Smooth muscle cell (in vitro differentiated cells): ENCODE results near the gene LCE2D. TPM values are rescaled to one million over a fixed set of nuclear protein-coding genes. Genes with fewer than 3 reads are reported as not detected.

Experiments used
- DNase-seq: peaks from one replicate; lab custom pipeline; 2025; ENCODE audit not compliant: unreplicated experiment; lab: John Stamatoyannopoulos, UW
- H2AFZ ChIP-seq: fragments of 200-600 bp; sonication (generic); 2 replicates; pipeline ENCODE4 v1.6.0; 2016; ENCODE audit warnings: antibody characterized with exemption, low read depth, mild to moderate bottlenecking
- H3F3A ChIP-seq: fragments of 200-600 bp; sonication (generic); 2 replicates; pipeline ENCODE4 v1.6.0; 2017; ENCODE audit warnings: antibody characterized with exemption, low read depth
- H3K27ac ChIP-seq: fragments of 200-600 bp; sonication (generic); 2 replicates; pipeline ENCODE4 v1.5.1; 2016; ENCODE audit warnings: low read depth, mild to moderate bottlenecking
- H3K27me3 ChIP-seq: fragments of 200-600 bp; sonication (generic); 2 replicates; pipeline ENCODE4 v1.6.1; 2016; ENCODE audit warnings: low read depth, mild to moderate bottlenecking
- H3K36me3 ChIP-seq: fragments of 200-600 bp; sonication (generic); 2 replicates; pipeline ENCODE4 v1.5.1; 2016; ENCODE audit warnings: low read depth
- H3K4me1 ChIP-seq: fragments of 200-600 bp; sonication (generic); 2 replicates; pipeline ENCODE4 v1.5.1; 2016; ENCODE audit warnings: low read depth
- H3K4me2 ChIP-seq: fragments of 200-600 bp; sonication (generic); 2 replicates; pipeline ENCODE4 v1.6.0; 2016; ENCODE audit warnings: mild to moderate bottlenecking
- H3K4me3 ChIP-seq: fragments of 200-600 bp; sonication (generic); 2 replicates; pipeline ENCODE4 v1.5.1; 2016; ENCODE audit warnings: mild to moderate bottlenecking
- H3K79me2 ChIP-seq: fragments of 200-600 bp; sonication (generic); 2 replicates; pipeline ENCODE4 v1.6.0; 2016; ENCODE audit warnings: low read depth, mild to moderate bottlenecking
- H3K9ac ChIP-seq: fragments of 200-600 bp; sonication (generic); 2 replicates; pipeline ENCODE4 v1.6.0; 2016; ENCODE audit warnings: low read depth
- H3K9me3 ChIP-seq: fragments of 200-600 bp; sonication (generic); replicated peaks from 2 replicates; pipeline ENCODE4 v1.5.1; 2016; ENCODE audit warnings: low read depth
- H4K20me1 ChIP-seq: fragments of 200-600 bp; sonication (generic); 2 replicates; pipeline ENCODE4 v1.6.0; 2016; ENCODE audit warnings: low read depth
- CTCF ChIP-seq: fragments of 200-600 bp; sonication (generic); IDR thresholded peaks from 2 replicates; pipeline ENCODE4 v1.5.1; 2017; ENCODE audit warnings: borderline replicate concordance, mild to moderate bottlenecking, antibody characterized with exemption; ENCODE audit not compliant: insufficient read depth, poor library complexity, severe bottlenecking
- WGBS: methylation state at CpG from one replicate; pipeline ENCODE4 v1.1.7; 2016; ENCODE audit warnings: low lambda C conversion rate; 5-methylcytosine and 5-hydroxymethylcytosine counted together
- polyA plus RNA-seq: library from polyadenylated mRNA; unstranded; fragments of >200 nt; fragmentation: Nextera tagmentation; extraction: Ambion mirVana; gene quantifications from 2 replicates; pipeline ENCODE4 v1.2.1, GENCODE V29; 2016
- total RNA-seq: library from RNA; depleted of rRNA; stranded (reverse); fragments of >200 nt; gene quantifications from 2 replicates; pipeline ENCODE4 v1.2.3, GENCODE V29; 2014

Gene LCE2D, protein sequence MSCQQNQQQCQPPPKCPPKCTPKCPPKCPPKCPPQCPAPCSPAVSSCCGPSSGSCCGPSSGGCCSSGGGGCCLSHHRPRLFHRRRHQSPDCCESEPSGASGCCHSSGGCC
- total RNA-seq = not detected in 2 replicates
- not detected in 2 replicates for polyA plus RNA-seq

DNA sequence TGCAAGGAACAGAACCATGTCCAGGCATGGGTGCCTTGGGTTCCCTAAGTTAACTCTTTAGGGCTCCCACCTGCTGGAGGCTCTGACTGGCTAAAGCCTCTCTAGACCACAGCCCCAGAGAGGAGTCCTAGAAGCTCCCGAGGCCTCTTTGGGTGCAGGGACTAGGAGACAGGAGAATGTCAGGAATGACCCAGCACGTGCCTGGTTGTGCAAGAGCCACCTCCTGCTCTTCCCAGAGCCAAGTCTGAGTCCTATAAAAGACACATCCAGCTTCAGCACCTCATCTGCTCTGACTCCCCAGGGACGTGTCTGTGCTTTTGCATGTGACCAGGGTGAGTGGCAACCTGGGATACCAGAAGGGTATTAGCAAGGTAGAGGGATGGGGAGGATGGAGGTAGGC, at the start of gene LCE2D:
LCE2D (plus strand) TSS at position 283 of the 400 bp plus-strand sequence. CDS start 726 bp downstream, outside the sequence.
- Histone ChIP-seq H3K27ac (no peak within 1 kb of the TSS), H3K4me3 (no peak within 1 kb of the TSS), H3K9me3 (no peaks in the 10 kb centered on the region), H3K9ac (no peak within 1 kb of the TSS), H3F3A (no peaks in the 10 kb centered on the region), H3K4me1 (no peaks in the 10 kb centered on the region), H4K20me1 (no peaks in the 10 kb centered on the region), H3K79me2 (no peaks in the 10 kb centered on the region), H3K27me3 (no peaks in the 10 kb centered on the region), H3K4me2 (no peak within 1 kb of the TSS), H2AFZ (no peak within 1 kb of the TSS), H3K36me3 (no peaks in the 10 kb centered on the region)
- TF ChIP-seq CTCF = no peak
- WGBS = 56% methylated on average over 3 of the region's 3 CpGs
- DNase-seq = no peak

DNA sequence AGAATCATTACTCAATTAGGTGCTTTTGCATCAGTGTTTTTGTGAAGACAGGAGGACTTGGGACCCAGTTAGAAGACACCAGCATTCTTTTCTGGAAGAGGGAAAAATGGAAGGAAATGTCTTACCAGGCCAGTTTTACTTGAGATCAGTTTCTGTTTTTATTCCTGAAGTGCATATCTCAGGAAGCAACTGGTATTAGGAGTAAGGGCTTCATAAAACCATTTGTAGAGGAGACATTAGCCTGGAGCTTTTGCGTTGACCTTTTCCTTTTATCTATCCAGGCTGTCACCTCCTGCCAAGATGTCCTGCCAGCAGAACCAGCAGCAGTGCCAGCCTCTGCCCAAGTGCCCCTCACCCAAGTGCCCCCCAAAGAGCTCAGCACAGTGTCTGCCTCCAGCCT, 49.7 kb upstream of the LCE2D start, which contains the start of gene LCE3B:
LCE3B (plus strand) TSS at position 301 of the 400 bp plus-strand sequence; CDS start at position 301, 0 bp downstream.
- WGBS = 86% methylated on average over 1 of the region's 1 CpG
- Histone ChIP-seq H3K79me2 (no peaks in the 10 kb centered on the region), H3K4me1 (no peaks in the 10 kb centered on the region), H3K9ac (no peak within 1 kb of the TSS), H3K9me3 (peaks cover 8% of the 10 kb centered on the region), H3K4me3 (no peak within 1 kb of the TSS), H2AFZ (no peak within 1 kb of the TSS), H3K36me3 (no peaks in the 10 kb centered on the region), H4K20me1 (no peaks in the 10 kb centered on the region), H3K4me2 (no peak within 1 kb of the TSS), H3K27ac (no peak within 1 kb of the TSS), H3F3A (no peaks in the 10 kb centered on the region), H3K27me3 (no peaks in the 10 kb centered on the region)
- no peak for DNase-seq
- TF ChIP-seq CTCF = no peak

DNA sequence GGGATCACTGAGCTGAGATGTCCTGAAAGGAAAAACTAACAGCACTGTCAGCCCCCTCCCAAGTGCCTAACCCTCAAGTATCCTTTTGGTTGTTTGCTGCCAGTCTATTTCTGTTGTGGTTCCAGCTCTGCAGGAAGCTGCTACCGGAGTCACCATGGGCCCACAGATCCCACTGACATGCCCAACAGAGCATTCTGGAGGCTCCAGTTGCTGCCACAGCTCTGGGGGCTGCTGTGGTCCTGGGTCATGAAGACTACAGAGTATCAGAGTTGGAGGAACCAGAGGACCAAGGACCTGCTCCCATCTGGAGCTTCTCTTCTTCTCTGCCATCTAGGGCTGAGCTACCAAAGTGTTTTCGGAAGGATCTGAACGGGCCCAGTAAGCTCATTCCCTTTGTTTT, 41.2 kb upstream of the LCE2D start:
- Histone ChIP-seq H3K27me3 (no peaks in the 10 kb centered on the region), H3F3A (no peaks in the 10 kb centered on the region), H3K27ac (no peak overlapping the region), H3K9ac (no peak overlapping the region), H3K36me3 (no peaks in the 10 kb centered on the region), H3K4me2 (no peak overlapping the region), H4K20me1 (no peaks in the 10 kb centered on the region), H3K4me1 (no peaks in the 10 kb centered on the region), H3K9me3 (peaks cover 17% of the 10 kb centered on the region), H2AFZ (no peak overlapping the region), H3K4me3 (no peak overlapping the region), H3K79me2 (no peaks in the 10 kb centered on the region)
- TF ChIP-seq CTCF = no peak
- DNase-seq = no peak
- 67% methylated on average over 3 of the region's 3 CpGs for WGBS

GRCh38 chr1:152622803-152623202, 40.4 kb upstream of the LCE2D start, which contains the start of gene LCE3A:
TSS of gene LCE3A (minus strand) at chr1:152623103. CDS start at chr1:152623103, 0 bp downstream.
- H3K27me3 ChIP-seq = no peaks in the 10 kb centered on the region
- H3K4me3 ChIP-seq = no peak within 1 kb of the TSS
- WGBS = 84% methylated on average over 10 of the region's 10 CpGs
- no peak within 1 kb of the TSS for H3K9ac ChIP-seq
- no peak within 1 kb of the TSS for H3K27ac ChIP-seq
- no peak within 1 kb of the TSS for H2AFZ ChIP-seq
- no peak within 1 kb of the TSS for H3K4me2 ChIP-seq
- H4K20me1 ChIP-seq = no peaks in the 10 kb centered on the region
- no peaks in the 10 kb centered on the region for H3F3A ChIP-seq
- H3K79me2 ChIP-seq = no peaks in the 10 kb centered on the region
- H3K9me3 ChIP-seq = peaks cover 16% of the 10 kb centered on the region
- no peak for DNase-seq
- H3K4me1 ChIP-seq = no peaks in the 10 kb centered on the region
- no peaks in the 10 kb centered on the region for H3K36me3 ChIP-seq
- TF ChIP-seq CTCF = no peak
